ENCODE data around the gene PNPLA7.
"Not testable (repeated sequence)": the region's sequence is repeated elsewhere in the genome, so short reads cannot be mapped to it uniquely, and the experiment has no call there.

GRCh38 chr9:137518661-137519459, 31.3 kb downstream of the PNPLA7 start:
- not testable (repeated sequence) for TF ChIP-seq CTCF, POLR2A (IDR thresholded peaks at IDR 0.05)
